IMR-90 (cell line): ENCODE data around the gene ARL8B. TPM values are rescaled to one million over a fixed set of nuclear protein-coding genes. Genes with fewer than 3 reads are reported as not detected.

ENCODE experiments used
- ATAC-seq: fragments of 200-7000 bp; cut with Tn5 transposase; 2 replicates; pipeline ENCODE4 v1.9.1; 2020; ENCODE audit warnings: low read depth, mild to moderate bottlenecking, moderate library complexity
- BruUV-seq: library from RNA; stranded (reverse); fragments of 400-500 nt; replicated peaks from 2 replicates; lab custom pipeline; 2021; lab: Mats Ljungman, UMichigan
- CTCF ChIA-PET: fragments of 300-600 bp; formaldehyde crosslinking; extraction: SDS; loops from one replicate; lab custom pipeline; 2021; ENCODE audit warnings: antibody characterized with exemption; lab: Yijun Ruan, JAX
- POLR2A ChIA-PET: fragments of 300-600 bp; sonication (Branson Sonifier 250); formaldehyde crosslinking; loops from one replicate; lab custom pipeline; 2022; ENCODE audit warnings: antibody characterized with exemption; ENCODE audit not compliant: unreplicated experiment; lab: Charles Lee
- DNase-seq: peaks from one replicate; pipeline ENCODE4 v3.0.0; 2013
- H2AFZ ChIP-seq: replicated peaks from 2 replicates; pipeline ENCODE3; 2013; ENCODE audit warnings: low read length, mild to moderate bottlenecking; ENCODE audit not compliant: poor library complexity
- H2AK5ac ChIP-seq: 2 replicates; pipeline ENCODE4 v1.6.1; 2013; ENCODE audit warnings: low read depth, low read length, inconsistent platforms
- H2AK9ac ChIP-seq: replicated peaks from 2 replicates; pipeline ENCODE3; 2013; ENCODE audit warnings: mild to moderate bottlenecking, low read depth, low read length, moderate library complexity; ENCODE audit not compliant: poor library complexity
- H2BK120ac ChIP-seq: 2 replicates; pipeline ENCODE4 v1.6.1; 2013; ENCODE audit warnings: low read depth, low read length, inconsistent platforms
- H2BK15ac ChIP-seq: 3 replicates; pipeline ENCODE4 v1.6.1; 2013; ENCODE audit warnings: low read depth, low read length, inconsistent platforms
- H2BK20ac ChIP-seq: 2 replicates; pipeline ENCODE4 v1.6.1; 2013; ENCODE audit warnings: low read depth, mild to moderate bottlenecking, inconsistent platforms, low read length, moderate library complexity
- H2BK5ac ChIP-seq: 2 replicates; pipeline ENCODE4 v1.6.1; 2013; ENCODE audit warnings: mild to moderate bottlenecking, low read depth, low read length, inconsistent platforms; ENCODE audit not compliant: poor library complexity, severe bottlenecking
- H3K14ac ChIP-seq: replicated peaks from 2 replicates; pipeline ENCODE4 v1.6.1; 2013; ENCODE audit warnings: low read depth, low read length, inconsistent platforms
- H3K18ac ChIP-seq: 2 replicates; pipeline ENCODE4 v1.6.1; 2013; ENCODE audit warnings: low read depth, low read length, control low read depth
- H3K23ac ChIP-seq: 2 replicates; pipeline ENCODE4 v1.6.1; 2013; ENCODE audit warnings: low read depth, low read length, inconsistent platforms
- H3K27ac ChIP-seq: 2 replicates; pipeline ENCODE4 v1.5.1; 2013; ENCODE audit warnings: mild to moderate bottlenecking, control low read depth, low read length; ENCODE audit not compliant: insufficient read depth
- H3K27me3 ChIP-seq: 2 replicates; pipeline ENCODE4 v1.6.1; 2013; ENCODE audit warnings: low read length; ENCODE audit not compliant: control insufficient read depth, insufficient read depth
- H3K36me3 ChIP-seq: 2 replicates; pipeline ENCODE4 v1.6.1; 2013; ENCODE audit warnings: low read length, mixed read lengths; ENCODE audit not compliant: control insufficient read depth, insufficient read depth
- H3K4ac ChIP-seq: 2 replicates; pipeline ENCODE4 v1.6.1; 2013; ENCODE audit warnings: low read depth, low read length, inconsistent platforms
- H3K4me1 ChIP-seq: 2 replicates; pipeline ENCODE4 v1.6.1; 2013; ENCODE audit warnings: low read length, mixed read lengths; ENCODE audit not compliant: control insufficient read depth, insufficient read depth
- H3K4me2 ChIP-seq: 2 replicates; pipeline ENCODE4 v1.6.1; 2013; ENCODE audit warnings: low read depth, mild to moderate bottlenecking, control low read depth, low read length, moderate library complexity
- H3K4me3 ChIP-seq: 2 replicates; pipeline ENCODE4 v1.5.1; 2013; ENCODE audit warnings: low read depth, mild to moderate bottlenecking, control low read depth, low read length, moderate library complexity; ENCODE audit not compliant: insufficient read depth
- H3K56ac ChIP-seq: 2 replicates; pipeline ENCODE4 v1.6.1; 2013; ENCODE audit warnings: low read length, inconsistent platforms; ENCODE audit not compliant: insufficient read depth; ENCODE audit errors: extremely low read depth
- H3K79me1 ChIP-seq, 2 experiments: 2 replicates each; pipeline ENCODE4 v1.6.1; 2013; ENCODE audit warnings: low read length in 2 of 2, inconsistent platforms in 1 of 2, low read depth in 1 of 2
- H3K9ac ChIP-seq: 2 replicates; pipeline ENCODE4 v1.6.1; 2013; ENCODE audit warnings: low read depth, low read length, control low read depth
- H3K9me1 ChIP-seq: 2 replicates; pipeline ENCODE4 v1.6.1; 2013; ENCODE audit warnings: low read length, inconsistent platforms; ENCODE audit not compliant: insufficient read depth
- H3K9me3 ChIP-seq: 2 replicates; pipeline ENCODE4 v1.6.1; 2013; ENCODE audit warnings: low read length; ENCODE audit not compliant: control insufficient read depth, insufficient read depth
- H4K20me1 ChIP-seq: 2 replicates; pipeline ENCODE4 v1.6.1; 2013; ENCODE audit warnings: low read length, inconsistent platforms; ENCODE audit not compliant: insufficient read depth
- H4K5ac ChIP-seq: 2 replicates; pipeline ENCODE4 v1.6.1; 2013; ENCODE audit warnings: mild to moderate bottlenecking, low read depth, low read length, control low read depth
- H4K8ac ChIP-seq, 2 experiments: 2 replicates each; pipeline ENCODE4 v1.6.1; 2013; ENCODE audit warnings: low read depth in 2 of 2, low read length in 2 of 2, control low read depth in 1 of 2, inconsistent platforms in 1 of 2
- H4K91ac ChIP-seq: 2 replicates; pipeline ENCODE4 v1.6.1; 2013; ENCODE audit warnings: low read depth, low read length, inconsistent platforms; ENCODE audit not compliant: insufficient read depth
- FOS ChIP-seq: fragments of 150-350 bp; IDR thresholded peaks from 2 replicates; pipeline ENCODE4 v1.6.1; 2016; ENCODE audit warnings: low read depth, low read length
- MXI1 ChIP-seq: IDR thresholded peaks from 2 replicates; pipeline ENCODE4 v1.6.1; 2012; ENCODE audit warnings: low read depth, mild to moderate bottlenecking, low read length, moderate library complexity, borderline replicate concordance
- SMC3 ChIP-seq: fragments of 150-350 bp; IDR thresholded peaks from 2 replicates; pipeline ENCODE4 v1.6.1; 2016; ENCODE audit warnings: low read depth, mild to moderate bottlenecking, antibody characterized with exemption, low read length, moderate library complexity
- whole genome bisulfite sequencing, 2 experiments: methylation state at CpG; one replicate each; pipeline versions ENCODE4 v1.1.5 to v1.1.7; 2013; ENCODE audit warnings: missing lambda C conversion rate in 2 of 2; ENCODE audit not compliant: insufficient read length in 1 of 2; ENCODE audit errors: extremely low coverage in 2 of 2; 5-methylcytosine and 5-hydroxymethylcytosine counted together
- dilution Hi-C: fragments of 300-500 bp; cut with HindIII; formaldehyde crosslinking; loops from one replicate; pipeline ENCODE4 v1.14.3; 2018; ENCODE audit warnings: low sequenced_read_pairs; ENCODE audit not compliant: unreplicated experiment
- in situ Hi-C: fragments of 300-500 bp; cut with MboI; formaldehyde crosslinking; loops from 3 replicates; pipeline ENCODE4 v1.14.3; 2019; ENCODE audit warnings: low sequenced_read_pairs, inconsistent platforms, mixed read lengths
- intact Hi-C: fragments of 100-400 bp; cut with micrococcal nuclease; formaldehyde crosslinking; loops from 2 replicates; pipeline ENCODE4 v1.10.0; 2022
- polyA plus RNA-seq, 3 experiments: library from polyadenylated mRNA; depleted of rRNA; stranded (reverse); fragments of >200 nt; gene quantifications; 2 replicates each; pipeline ENCODE4 v1.2.3, GENCODE V29; 2012; ENCODE audit warnings: low replicate concordance in 1 of 3
- total RNA-seq: library from RNA; depleted of rRNA; stranded (reverse); fragments of >200 nt; gene quantifications from 2 replicates; pipeline ENCODE4 v1.2.3, GENCODE V29; 2012

Gene ARL8B
- total and polyA plus RNA-seq, 2 of the 4 experiments (the other 2 are of a cell fraction) = 32.3 to 47.0 TPM

- H2BK15ac ChIP-seq = no peak overlapping the region
- H3K4me2 ChIP-seq = no peak overlapping the region
- no TSS peak for BruUV-seq
- no peak overlapping the region for H2AK5ac ChIP-seq
- H4K91ac ChIP-seq = no peak overlapping the region
- peaks cover 24% of the 10 kb centered on the region for H3K4me1 ChIP-seq
- H2BK20ac ChIP-seq = no peak overlapping the region
- no peaks in the 10 kb centered on the region for H3K27me3 ChIP-seq
- H3K14ac ChIP-seq = no peak overlapping the region
- H4K5ac ChIP-seq = no peak overlapping the region
- DNase-seq = no peak
- peaks cover 27% of the 10 kb centered on the region for H3K36me3 ChIP-seq
- H3K56ac ChIP-seq = no peak overlapping the region
- no peak overlapping the region for H2AK9ac ChIP-seq
- no peak overlapping the region for H3K4me3 ChIP-seq
- POLR2A ChIA-PET = no interaction called here
- intact Hi-C loops = loop anchor here (5.0 kb wide), 1 partner anchor 217 kb away; no protein-coding TSS in a partner anchor
- H3K4ac ChIP-seq = no peak overlapping the region
- no peak overlapping the region for H3K9ac ChIP-seq
- no peak overlapping the region for H2BK120ac ChIP-seq
- H3K9me3 ChIP-seq = no peaks in the 10 kb centered on the region
- TF ChIP-seq MXI1 (no peak), SMC3 (no peak), FOS (no peak)
- CTCF ChIA-PET = no interaction called here
- in situ Hi-C loops = no loop called here
- peak overlapping the region; percentile 45 for H2BK5ac ChIP-seq
- H3K27ac ChIP-seq = no peak overlapping the region
- no peak overlapping the region for H2AFZ ChIP-seq
- no peak for ATAC-seq
- peak overlapping the region; percentile 34; the same call in 1 of the 2 replicates for H3K18ac ChIP-seq
- H3K79me1 ChIP-seq = peaks cover 31 to 45% of the 10 kb centered on the region in 2 experiments
- WGBS, 2 experiments = 100% methylated on average over 1 of the region's 5 CpGs; no CpG with 5 or more reads in 1 of the 2 experiments
- peaks cover 4% of the 10 kb centered on the region for H3K9me1 ChIP-seq
- dilution Hi-C loops = no loop called here
- H4K8ac ChIP-seq = no peak overlapping the region
- no peak overlapping the region for H3K23ac ChIP-seq
- H4K20me1 ChIP-seq = no peaks in the 10 kb centered on the region; the same call in 1 of the 2 replicates
These were observed 77.1 kb downstream of the ARL8B start for GRCh38 chr3:5198986-5199731.
